ENCODE measurements around the gene ADARB1.

Gene ADARB1

GRCh38 chr21:45177039-45177438, 102.7 kb downstream of the ADARB1 start:
- DNase-seq = no peak

- no peak for DNase-seq
Observed at GRCh38 chr21:45178070-45178608, 103.8 kb downstream of the ADARB1 start.

- DNase-seq = no peak
Observed at GRCh38 chr21:45178971-45179370, 104.6 kb downstream of the ADARB1 start.

- DNase-seq = no peak
Observed at GRCh38 chr21:45179568-45180245, 105.3 kb downstream of the ADARB1 start.

GRCh38 chr21:45180246-45180599, 105.8 kb downstream of the ADARB1 start:
- DNase-seq = no peak

GRCh38 chr21:45182958-45183357, 108.6 kb downstream of the ADARB1 start:
- no peak for DNase-seq

- DNase-seq = no peak
Observed at GRCh38 chr21:45183852-45184251, 109.5 kb downstream of the ADARB1 start.

GRCh38 chr21:45184869-45185268, 110.5 kb downstream of the ADARB1 start:
- no peak for DNase-seq

- DNase-seq = no peak
Observed at GRCh38 chr21:45186709-45187108, 112.3 kb downstream of the ADARB1 start.

- no peak for DNase-seq
Observed at GRCh38 chr21:45187646-45188045, 113.3 kb downstream of the ADARB1 start.

- no peak for DNase-seq
Observed at GRCh38 chr21:45190013-45190412, 115.6 kb downstream of the ADARB1 start.

- DNase-seq = no peak
Observed at GRCh38 chr21:45192332-45192731, 118.0 kb downstream of the ADARB1 start.

- no peak for DNase-seq
Observed at GRCh38 chr21:45196620-45197019, 122.2 kb downstream of the ADARB1 start.

- no peak for DNase-seq
Observed at GRCh38 chr21:45199201-45199600, 124.8 kb downstream of the ADARB1 start.

GRCh38 chr21:45200031-45200430, 125.7 kb downstream of the ADARB1 start:
- DNase-seq = no peak

GRCh38 chr21:45200581-45201296, 126.4 kb downstream of the ADARB1 start:
- DNase-seq = no peak

- no peak for DNase-seq
Observed at GRCh38 chr21:45202344-45202743, 128.0 kb downstream of the ADARB1 start.

GRCh38 chr21:45202889-45203288, 128.5 kb downstream of the ADARB1 start:
- DNase-seq = no peak

GRCh38 chr21:45203983-45204382, 129.6 kb downstream of the ADARB1 start:
- DNase-seq = no peak

- no peak for DNase-seq
Observed at GRCh38 chr21:45204395-45204794, 130.0 kb downstream of the ADARB1 start.

- DNase-seq = no peak
Observed at GRCh38 chr21:45207839-45208626, 133.7 kb downstream of the ADARB1 start.

- DNase-seq = no peak
Observed at GRCh38 chr21:45208627-45208951, 134.2 kb downstream of the ADARB1 start.

GRCh38 chr21:45209046-45209445, 134.7 kb downstream of the ADARB1 start:
- DNase-seq = no peak
